ENCODE data around the gene NAA38.

Gene NAA38

DNA sequence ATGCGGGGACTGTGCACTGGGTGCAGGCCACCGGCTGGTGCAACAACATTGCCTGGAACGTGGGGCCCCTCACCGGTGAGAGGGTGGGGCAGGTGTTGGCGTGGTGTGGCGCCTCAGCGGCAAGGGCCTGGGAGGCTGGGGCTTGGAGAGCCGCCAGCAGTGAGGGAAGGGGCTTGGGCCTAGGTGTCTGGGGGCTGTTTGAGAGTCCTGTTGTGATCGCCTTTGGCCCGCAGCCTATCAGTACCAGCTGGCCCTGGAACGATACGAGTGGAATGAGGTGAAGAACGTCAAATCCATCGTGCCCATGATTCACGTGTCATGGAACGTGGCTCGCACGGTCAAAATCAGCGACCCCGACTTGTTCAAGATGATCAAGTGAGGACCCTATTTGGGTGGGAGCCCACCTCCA is 5.1 kb downstream of the NAA38 start:
- DNase-seq (ENCODE audit: low read depth) = no peak

DNA sequence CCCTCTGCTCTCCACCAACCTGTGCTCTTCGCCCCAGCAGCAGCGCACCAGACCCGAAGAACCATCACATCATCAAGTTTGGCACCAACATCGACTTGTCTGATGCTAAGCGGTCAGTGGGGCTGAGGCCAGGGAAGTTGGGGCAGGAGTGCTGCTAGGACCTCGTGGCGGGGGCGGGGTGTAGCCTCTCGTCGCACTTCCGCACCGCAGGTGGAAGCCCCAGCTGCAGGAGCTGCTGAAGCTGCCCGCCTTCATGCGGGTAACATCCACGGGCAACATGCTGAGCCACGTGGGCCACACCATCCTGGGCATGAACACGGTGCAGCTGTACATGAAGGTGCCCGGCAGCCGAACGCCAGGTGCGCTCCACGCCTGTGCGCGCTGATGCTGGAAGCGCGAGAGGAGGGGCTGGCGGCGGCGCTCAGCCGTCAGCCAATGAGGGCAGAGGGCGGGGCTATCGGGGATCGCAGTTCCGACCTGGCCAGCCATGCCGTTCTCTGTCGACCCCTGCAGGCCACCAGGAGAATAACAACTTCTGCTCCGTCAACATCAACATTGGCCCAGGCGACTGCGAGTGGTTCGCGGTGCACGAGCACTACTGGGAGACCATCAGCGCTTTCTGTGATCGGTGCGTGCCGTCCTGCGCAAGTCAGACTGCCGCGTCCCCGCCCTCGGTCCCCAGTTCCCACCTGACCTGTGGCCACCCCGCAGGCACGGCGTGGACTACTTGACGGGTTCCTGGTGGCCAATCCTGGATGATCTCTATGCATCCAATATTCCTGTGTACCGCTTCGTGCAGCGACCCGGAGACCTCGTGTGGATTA is 5.7 kb downstream of the NAA38 start:
- DNase-seq (ENCODE audit: low read depth) = peak; percentile 90

DNA sequence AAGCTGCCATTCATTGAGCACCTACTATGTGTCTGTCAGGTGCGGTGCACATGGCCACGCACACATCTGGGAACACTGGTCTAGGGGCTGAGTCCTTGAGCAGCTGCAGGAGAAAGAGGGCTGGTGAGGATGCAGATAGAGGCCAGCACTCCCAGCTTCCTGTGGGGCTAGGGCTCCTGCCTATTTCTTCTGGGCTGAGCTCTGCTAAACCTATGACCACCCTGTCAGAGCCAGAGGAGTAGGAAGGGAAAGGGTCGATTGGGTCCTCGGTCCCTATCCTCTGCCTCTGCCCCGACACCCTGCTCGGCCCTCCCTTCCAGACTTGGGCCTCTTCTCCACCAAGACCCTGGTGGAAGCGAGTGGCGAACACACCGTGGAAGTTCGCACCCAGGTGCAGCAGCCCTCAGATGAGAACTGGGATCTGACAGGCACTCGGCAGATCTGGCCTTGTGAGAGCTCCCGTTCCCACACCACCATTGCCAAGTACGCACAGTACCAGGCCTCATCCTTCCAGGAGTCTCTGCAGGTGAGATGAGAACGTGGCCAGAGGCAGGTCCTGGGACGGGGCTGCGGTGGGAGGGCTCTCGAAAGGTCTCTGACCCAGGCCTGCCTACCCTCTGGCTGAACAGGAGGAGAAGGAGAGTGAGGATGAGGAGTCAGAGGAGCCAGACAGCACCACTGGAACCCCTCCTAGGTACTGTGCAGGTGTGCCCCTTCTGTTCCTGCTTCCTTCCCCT is 6.5 kb downstream of the NAA38 start:
- DNase-seq (ENCODE audit: low read depth) = no peak

DNA sequence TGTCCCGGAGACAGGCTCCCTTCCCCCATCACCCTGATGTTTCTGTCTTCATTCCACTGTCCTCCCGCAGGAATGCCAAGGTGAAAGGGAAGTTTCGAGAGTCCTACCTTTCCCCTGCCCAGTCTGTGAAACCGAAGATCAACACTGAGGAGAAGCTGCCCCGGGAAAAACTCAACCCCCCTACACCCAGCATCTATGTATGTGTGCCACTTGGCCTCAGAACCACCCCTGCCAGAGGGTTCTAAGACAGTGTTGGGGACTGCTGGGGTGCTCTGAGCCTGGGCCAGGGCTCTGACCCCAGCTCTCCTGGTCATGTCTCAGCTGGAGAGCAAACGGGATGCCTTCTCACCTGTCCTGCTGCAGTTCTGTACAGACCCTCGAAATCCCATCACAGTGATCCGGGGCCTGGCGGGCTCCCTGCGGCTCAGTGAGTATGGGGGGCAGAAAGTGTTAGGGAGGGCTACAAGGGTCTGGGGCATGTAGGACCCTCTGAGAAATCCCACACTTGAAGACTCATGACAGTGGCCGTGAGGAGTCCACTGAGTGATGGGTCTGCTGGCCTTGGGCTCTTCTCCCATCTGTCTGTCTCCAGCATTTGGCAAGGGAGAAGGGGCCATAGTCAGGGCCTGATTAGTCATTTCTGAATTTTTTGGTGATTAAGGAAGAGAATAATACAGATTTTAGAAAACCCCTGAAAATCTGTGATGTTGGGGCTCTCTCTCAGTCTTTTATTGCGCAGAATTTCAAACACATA is 7.4 kb downstream of the NAA38 start:
- DNase-seq (ENCODE audit: low read depth) = no peak

DNA sequence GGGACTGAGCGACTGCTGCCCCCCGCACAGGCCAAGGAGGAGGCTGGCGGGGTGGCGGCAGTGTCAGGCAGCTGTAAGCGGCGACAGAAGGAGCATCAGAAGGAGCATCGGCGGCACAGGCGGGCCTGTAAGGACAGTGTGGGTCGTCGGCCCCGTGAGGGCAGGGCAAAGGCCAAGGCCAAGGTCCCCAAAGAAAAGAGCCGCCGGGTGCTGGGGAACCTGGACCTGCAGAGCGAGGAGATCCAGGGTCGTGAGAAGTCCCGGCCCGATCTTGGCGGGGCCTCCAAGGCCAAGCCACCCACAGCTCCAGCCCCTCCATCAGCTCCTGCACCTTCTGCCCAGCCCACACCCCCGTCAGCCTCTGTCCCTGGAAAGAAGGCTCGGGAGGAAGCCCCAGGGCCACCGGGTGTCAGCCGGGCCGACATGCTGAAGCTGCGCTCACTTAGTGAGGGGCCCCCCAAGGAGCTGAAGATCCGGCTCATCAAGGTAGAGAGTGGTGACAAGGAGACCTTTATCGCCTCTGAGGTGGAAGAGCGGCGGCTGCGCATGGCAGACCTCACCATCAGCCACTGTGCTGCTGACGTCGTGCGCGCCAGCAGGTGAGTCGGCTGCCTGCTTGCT is 8.1 kb downstream of the NAA38 start:
- no peak for DNase-seq (ENCODE audit: low read depth)

DNA sequence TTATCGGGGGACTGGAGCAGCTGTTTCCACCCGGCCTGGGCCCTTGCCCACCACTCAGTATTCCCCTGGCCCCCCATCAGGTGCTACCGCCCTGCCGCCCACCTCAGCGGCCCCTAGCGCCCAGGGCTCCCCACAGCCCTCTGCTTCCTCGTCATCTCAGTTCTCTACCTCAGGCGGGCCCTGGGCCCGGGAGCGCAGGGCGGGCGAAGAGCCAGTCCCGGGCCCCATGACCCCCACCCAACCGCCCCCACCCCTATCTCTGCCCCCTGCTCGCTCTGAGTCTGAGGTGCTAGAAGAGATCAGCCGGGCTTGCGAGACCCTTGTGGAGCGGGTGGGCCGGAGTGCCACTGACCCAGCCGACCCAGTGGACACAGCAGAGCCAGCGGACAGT is 8.6 kb downstream of the NAA38 start:
- no peak for DNase-seq (ENCODE audit: low read depth)

DNA sequence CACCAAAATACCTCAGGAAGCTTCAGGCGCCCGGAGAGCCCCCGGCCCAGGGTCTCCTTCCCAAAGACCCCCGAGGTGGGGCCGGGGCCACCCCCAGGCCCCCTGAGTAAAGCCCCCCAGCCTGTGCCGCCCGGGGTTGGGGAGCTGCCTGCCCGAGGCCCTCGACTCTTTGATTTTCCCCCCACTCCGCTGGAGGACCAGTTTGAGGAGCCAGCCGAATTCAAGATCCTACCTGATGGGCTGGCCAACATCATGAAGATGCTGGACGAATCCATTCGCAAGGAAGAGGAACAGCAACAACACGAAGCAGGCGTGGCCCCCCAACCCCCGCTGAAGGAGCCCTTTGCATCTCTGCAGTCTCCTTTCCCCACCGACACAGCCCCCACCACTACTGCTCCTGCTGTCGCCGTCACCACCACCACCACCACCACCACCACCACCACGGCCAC is 9.2 kb downstream of the NAA38 start:
- no peak for DNase-seq (ENCODE audit: low read depth)

DNA sequence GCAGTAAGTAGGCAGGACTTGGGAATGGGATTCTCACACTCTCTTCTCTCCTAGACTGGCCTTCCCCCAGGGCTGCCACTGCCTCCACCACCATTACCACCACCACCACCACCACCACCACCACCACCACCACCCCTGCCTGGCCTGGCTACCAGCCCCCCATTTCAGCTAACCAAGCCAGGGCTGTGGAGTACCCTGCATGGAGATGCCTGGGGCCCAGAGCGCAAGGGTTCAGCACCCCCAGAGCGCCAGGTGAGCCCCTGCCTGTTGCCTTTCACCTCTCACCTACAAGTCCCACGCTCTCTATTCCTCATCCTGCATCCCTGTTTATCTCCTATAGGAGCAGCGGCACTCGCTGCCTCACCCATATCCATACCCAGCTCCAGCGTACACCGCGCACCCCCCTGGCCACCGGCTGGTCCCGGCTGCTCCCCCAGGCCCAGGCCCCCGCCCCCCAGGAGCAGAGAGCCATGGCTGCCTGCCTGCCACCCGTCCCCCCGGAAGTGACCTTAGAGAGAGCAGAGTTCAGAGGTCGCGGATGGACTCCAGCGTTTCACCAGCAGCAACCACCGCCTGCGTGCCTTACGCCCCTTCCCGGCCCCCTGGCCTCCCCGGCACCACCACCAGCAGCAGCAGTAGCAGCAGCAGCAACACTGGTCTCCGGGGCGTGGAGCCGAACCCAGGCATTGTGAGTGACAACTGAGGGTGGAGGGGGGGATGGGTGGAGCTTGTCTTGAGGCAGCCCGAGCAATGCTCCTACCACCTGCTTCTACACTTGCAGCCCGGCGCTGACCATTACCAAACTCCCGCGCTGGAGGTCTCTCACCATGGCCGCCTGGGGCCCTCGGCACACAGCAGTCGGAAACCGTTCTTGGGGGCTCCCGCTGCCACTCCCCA is 10.3 kb downstream of the NAA38 start:
- DNase-seq (ENCODE audit: low read depth) = no peak

DNA sequence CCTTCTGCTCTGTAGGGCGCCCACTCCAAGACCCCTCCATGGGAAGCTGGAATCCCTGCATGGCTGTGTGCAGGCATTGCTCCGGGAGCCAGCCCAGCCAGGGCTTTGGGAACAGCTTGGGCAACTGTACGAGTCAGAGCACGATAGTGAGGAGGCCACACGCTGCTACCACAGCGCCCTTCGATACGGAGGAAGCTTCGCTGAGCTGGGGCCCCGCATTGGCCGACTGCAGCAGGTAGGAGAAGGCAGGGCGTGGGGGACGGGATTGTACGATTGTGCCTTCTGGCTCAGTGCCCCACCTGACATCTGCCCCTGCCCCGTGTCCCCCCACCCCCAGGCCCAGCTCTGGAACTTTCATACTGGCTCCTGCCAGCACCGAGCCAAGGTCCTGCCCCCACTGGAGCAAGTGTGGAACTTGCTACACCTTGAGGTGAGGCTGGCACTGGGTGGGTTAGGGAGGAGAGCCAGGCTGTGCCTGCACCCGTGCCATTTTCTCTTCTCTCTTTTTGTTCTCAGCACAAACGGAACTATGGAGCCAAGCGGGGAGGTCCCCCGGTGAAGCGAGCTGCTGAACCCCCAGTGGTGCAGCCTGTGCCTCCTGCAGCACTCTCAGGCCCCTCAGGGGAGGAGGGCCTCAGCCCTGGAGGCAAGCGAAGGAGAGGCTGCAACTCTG is 11.2 kb downstream of the NAA38 start:
- no peak for DNase-seq (ENCODE audit: low read depth)

DNA sequence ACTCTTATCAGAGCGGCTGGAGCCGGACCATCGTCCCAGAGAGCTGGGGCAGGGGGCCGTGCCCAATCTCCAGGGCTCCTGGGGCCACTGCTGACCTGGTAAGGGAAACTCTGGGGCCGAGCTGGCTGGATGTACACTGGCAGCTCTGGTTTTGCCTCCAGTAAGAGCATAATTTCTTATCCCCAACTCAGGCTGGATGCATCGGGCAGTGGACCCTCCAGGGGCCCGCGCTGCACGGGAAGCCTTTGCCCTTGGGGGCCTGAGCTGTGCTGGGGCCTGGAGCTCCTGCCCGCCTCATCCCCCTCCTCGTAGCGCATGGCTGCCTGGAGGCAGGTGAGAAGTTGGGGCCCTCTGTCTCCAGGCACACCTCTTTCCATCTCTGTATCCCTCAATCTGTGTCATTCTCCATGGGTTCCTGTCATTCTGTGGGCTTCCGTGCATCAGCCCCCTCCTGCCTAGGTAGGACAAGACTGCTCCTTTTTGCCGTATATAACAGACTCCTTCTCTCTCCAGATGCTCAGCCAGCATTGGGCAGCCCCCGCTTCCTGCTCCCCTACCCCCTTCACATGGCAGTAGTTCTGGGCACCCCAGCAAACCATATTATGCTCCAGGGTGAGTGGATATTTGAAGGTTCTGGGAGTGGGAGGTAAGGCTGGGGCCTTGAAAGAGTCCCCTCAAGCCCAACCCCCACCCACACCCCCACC is 11.8 kb downstream of the NAA38 start:
- no peak for DNase-seq (ENCODE audit: low read depth)

DNA sequence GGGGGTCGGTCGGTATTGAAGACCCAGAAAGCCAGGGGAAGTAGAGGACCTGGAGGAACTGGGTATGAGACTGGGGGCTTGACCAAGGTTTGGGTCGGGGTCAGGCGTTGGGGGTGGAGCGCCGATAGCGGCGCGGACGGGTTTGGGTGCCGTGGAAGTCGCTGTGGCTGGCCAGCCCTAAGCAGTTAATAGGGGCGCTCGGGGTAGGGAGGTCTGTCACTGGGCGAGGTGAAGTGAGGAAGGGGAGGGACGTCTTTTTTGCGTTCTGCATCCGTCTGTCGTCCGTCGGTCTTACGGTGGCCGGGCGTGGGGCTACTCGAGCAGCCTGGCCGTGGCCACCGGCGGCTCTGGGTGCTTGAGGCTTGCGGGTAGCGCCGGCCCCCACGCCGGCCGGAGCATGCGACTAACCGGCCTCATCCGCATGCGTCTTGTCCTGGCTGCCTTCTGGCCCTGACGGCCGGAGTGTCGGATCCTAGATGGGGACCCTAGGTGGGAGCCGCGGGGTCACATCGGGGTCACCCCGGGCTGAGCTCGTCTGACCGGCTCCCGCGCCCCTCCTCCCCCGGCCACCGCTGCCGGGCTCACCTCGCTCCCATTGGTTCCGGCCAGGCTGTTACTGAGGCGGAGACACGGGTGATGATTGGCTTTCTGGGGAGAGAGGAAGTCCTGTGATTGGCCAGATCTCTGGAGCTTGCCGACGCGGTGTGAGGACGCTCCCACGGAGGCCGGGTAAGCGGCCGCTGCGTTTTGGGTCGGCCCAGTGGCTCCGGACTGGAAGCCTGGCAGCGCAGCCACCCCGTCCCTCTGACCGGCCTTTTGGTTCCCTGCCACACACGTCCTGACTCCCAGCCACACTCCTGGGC is 12.8 kb downstream of the NAA38 start:
- DNase-seq (ENCODE audit: low read depth) = peak; percentile 61

DNA sequence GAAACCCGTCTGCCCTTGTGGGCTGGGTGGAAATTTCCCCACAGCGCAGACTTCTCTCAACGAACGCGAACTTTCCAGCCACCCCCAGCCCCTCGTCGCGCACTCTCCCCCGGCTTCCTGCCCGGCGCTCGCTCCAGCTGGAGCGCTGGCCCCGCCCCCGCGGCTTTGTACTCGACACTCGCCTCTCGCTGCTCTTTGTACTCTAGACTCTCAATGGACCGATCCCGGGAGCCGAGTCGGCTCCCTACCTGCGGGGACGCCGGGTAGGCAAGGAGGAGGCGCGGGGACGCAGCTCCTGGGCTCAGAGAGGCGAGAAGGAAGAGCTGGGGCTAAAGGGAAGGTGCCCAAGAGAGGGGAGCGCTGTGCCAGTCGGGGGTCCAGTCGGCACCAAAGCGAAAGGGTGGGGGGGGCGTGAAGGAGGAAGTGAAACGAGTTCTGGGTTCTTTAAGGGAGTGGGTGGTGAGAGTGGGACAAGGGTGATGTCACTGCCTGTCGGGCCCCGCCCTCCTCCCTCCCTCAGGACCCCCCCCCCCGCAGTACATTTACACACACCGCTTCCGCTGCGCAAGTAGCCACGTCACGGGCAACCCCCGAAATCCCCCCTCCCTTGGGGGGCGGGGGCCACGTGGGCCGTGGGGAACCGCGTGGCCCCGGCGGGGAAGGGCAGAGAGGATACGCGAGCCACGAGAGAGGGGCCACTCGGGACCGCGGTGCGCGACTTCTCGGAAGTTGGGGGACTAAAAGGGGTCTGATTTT is 13.6 kb downstream of the NAA38 start:
- DNase-seq (ENCODE audit: low read depth) = peak; percentile 85

DNA sequence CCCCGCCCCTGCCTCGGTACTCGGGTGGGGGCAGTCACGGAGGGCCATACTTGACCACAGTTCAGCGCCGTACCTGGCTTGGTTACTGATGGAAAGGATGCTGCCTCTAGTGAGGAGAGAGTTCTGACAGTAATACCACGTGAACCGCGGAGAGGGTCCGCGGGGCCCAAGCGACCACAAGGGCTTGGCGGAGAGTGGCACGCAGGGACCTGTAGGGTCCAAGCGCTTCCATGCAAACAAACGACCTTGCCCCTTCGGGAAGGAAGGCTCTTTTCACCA is 14.2 kb downstream of the NAA38 start:
- DNase-seq (ENCODE audit: low read depth) = no peak

DNA sequence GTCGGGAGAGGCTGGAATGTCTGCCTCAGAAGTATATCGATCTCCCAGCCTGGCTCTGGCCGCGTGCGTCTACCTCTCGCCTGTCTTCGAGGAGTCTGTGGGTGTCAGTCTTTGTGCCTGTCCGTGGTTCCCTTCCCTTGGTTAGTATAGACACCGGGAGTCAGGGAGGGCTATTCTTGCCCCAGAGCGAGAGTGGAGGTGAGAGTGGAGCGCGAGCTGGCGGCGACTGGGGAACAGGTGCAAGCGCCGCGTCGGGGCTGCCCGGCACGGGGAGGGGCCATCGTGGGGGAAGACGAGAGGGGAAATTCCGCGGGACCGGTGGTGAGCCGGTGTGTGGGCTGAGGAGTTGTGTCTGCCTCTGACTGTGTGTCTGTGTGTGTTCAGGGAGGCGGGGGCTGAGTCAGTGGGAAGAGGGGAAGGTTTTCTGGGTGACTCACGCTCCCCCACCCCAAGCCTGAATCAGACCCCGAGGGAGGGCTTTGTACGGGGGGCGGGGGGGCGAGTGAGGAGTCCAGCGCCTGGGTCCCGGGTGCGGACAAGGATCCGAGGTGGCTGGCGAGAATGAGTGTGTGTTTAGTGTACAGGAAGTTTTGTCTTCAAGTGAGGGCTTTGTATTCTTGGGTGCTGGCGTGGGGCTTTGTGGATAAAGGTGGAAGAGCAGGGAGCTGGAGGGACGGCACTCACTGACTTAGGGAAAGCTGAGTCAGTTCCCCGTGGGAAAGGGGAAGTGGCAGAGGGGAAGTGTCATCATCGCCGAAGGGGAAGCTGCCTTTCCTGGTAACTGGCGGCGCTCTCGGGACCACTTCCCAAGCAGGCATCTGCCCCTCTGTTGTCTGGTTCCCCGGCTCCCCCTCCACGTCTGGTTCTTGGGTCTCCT is 14.7 kb downstream of the NAA38 start:
- peak; percentile 80 for DNase-seq (ENCODE audit: low read depth)

DNA sequence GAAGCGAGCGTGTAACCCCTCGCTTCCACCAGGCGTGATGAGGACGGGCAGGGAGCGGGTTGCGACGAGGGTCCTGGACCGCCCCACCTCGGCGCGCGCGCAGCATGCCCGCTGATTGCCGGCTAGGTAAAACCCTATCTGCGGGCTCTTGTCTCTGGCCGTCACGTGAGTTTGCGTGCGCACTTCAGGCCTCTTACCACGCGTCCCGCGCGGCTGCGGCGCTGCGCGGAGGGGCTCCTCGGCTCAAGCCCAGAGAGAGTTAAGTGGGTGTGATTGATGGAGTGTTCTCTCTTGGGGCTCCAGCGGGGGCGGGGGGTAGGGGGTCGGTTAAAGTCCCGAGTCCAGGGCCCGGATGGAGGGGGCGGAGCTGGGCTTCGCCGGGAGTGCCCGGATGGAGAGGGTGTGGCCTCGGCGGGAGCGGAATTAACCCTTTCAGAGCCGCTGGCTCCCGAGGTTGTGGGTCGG is 15.4 kb downstream of the NAA38 start:
- peak; percentile 75 for DNase-seq (ENCODE audit: low read depth)

DNA sequence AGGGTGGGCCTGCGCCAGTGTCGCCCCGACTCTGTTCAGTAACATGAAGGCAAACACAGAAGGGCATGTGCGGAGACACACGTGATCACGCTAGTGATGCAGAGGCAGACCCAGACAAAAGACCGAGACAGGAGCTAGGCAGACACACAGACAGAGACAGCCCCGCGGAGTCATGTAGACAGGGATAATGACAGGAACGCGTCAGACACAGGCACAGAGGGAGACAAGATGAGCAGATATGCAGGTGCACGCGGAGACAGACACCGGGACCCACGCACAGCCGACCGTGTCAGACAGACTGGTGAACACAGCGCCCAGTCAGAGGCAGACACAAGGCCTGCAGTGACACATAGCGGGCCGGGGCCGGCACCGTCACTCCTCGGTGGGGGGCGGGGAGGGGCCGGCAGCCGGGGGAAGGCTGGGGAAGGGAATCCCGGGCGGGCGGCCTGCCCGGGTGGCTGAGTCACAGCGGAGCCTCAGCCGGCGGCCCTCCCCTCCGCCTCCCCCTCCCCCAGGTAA is 15.9 kb downstream of the NAA38 start:
- peak; percentile 90 for DNase-seq (ENCODE audit: low read depth)

DNA sequence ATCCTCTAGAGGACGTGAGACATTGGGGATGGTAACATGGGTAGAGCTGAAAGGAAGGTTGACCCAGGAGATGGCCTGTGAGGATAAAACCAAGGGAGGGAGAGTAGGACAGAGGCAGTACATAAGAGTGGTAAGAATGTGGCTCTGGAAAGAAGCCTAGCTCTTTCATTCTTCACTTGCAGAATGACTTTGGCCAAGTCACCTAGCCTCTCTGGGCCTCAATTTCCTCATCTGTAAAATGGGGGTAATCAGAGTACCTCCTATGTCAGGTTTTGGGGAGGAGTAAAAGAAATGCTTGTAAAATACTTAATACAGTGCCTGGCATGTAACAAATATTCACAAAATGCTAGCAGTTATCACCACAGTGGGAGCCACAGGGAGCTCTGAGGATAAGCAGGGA is 16.5 kb downstream of the NAA38 start:
- DNase-seq (ENCODE audit: low read depth) = no peak
